Activated T-cell treated with anti-CD3 and anti-CD28 coated beads for 1 hour (primary cell): ENCODE results near the gene TMED8.
"Not testable (repeated sequence)": the region's sequence is repeated elsewhere in the genome, so short reads cannot be mapped to it uniquely, and the experiment has no call there.

Source experiments
- DNase-seq: peaks from one replicate; pipeline ENCODE4 v3.0.0-alpha.2; 2020; ENCODE audit warnings: low read depth

TMED8 gene

GRCh38 chr14:77322250-77322902, 54.5 kb downstream of the TMED8 start:
- no peak for DNase-seq

DNA sequence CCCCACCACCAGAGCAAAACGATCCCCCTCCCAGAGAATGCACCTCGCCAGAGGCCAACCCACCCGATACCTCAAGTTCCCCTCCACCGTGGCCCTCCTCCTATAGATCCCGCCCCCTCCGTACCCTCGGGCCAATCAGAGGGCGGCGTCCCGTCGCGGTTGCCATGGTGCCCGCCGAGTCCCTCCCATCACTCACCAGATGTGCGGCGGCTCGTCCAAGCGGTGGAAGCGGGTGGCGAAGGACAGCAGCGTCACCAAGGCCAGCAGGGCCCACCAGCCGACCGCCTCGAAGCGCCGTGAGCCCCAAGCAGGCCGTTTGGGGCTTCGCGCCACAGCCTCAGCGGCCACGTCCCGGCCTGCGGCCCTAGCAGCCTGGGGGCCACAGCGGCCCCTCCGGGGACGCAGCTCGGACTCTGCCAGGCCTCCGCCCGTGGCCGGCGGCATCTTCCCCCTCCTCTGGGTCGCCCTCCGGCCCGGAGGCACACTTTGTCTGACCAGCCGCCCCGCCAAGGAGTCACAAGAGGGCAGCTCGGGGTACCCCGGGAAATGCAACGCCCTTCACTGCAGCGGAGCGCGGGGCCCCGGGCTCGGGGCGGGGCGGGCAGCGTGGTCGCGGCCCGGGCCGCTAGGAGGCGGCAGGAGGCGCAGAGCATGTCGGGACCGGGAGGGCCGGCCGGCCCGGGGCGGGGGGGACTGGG, 56.5 kb downstream of the TMED8 start, which contains the start of gene POMT2:
Gene POMT2 (minus strand): TSS at position 646 of the 698 bp plus-strand sequence. CDS start 202 bp downstream, at position 444.
- DNase-seq: peak; percentile 90

- DNase-seq: no peak
Observed at GRCh38 chr14:77319422-77319821, 57.5 kb downstream of the TMED8 start.

DNA sequence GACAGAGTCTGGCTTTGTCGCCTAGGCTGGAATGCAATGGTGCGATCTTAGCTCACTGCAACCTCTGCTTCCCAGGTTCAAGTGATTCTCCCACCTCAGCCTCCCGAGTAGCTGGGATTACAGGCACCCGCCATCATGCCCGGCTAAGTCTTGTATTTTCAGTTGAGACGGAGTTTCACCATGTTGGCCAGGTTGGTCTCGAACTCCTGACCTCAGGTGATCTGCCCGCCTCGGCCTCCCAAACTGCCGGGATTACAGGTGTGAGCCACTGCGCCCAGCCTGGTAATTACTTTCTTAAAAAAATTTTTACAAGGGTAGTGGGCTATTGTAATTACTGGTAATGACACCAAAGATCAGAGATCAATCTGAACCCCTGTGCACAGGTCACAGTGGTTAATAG, 58.1 kb downstream of the TMED8 start:
- DNase-seq: not testable (repeated sequence)

- no peak for DNase-seq
Observed at GRCh38 chr14:77318006-77318553, 58.8 kb downstream of the TMED8 start.

- no peak for DNase-seq
Observed at GRCh38 chr14:77316872-77317301, 60.0 kb downstream of the TMED8 start.

DNA sequence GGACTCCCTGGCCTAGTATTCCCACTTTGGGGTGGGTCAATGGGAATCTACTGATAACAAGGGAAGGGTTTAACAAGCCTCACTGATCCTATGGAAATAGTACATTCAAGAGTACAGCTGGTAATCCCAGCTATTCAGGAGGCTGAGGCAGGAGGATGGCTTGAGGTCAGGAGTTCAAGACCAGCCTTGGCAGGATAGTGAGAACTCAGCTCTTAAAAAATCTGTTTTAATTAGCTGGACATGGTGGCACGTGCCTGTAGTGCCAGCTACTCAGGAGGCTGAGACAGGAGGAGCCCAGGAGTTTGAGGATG, 60.7 kb downstream of the TMED8 start:
- no peak for DNase-seq

DNA sequence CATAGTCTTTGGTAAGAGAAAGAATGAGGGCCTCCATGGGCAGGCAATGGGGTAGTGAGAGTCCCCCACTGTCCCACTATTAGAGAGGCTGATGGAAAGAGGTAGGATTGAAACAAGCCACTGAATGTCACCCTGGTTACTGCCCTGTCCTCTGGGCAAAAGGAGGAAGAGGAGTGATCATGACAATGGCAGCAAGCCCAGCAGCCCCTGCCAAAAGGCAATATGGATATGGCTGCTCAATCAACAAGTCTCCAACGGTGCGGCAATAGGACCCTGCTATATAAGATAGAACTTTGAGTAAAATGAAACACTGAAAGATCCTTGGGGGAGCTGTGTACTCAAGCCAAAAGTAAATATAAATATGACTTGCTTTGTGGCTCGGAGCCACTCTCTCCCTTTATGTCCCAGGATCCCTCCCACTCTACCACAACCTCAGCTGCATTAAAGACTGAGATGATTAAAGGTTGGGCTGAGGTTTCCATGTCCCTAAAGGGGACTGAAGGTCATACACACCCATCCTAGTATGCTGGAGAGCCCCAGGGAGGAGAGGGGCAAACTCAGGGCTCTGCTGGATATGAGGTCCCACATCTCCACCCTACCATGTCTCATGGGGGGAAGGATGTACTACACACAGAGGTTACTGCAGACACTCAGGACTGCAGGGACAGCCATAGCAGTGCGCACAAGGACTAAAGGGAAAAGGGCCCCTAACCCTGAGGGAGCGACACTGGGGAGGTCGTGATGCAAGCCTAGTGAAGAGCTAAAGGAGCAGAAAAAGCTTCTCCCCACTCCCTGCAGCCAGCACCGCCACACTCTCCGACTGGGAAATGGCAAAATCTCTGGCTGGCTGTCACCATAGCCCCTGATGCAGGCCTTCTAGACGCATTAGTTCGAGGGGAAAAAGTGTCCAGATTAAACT, 62.1 kb downstream of the TMED8 start:
- no peak for DNase-seq

GRCh38 chr14:77314043-77314442, 62.9 kb downstream of the TMED8 start:
- no peak for DNase-seq

- no peak for DNase-seq
Observed at GRCh38 chr14:77313371-77313770, 63.5 kb downstream of the TMED8 start.

- no peak for DNase-seq
Observed at GRCh38 chr14:77311217-77311616, 65.7 kb downstream of the TMED8 start.

- DNase-seq: no peak
Observed at GRCh38 chr14:77310026-77310425, 66.9 kb downstream of the TMED8 start.

DNA sequence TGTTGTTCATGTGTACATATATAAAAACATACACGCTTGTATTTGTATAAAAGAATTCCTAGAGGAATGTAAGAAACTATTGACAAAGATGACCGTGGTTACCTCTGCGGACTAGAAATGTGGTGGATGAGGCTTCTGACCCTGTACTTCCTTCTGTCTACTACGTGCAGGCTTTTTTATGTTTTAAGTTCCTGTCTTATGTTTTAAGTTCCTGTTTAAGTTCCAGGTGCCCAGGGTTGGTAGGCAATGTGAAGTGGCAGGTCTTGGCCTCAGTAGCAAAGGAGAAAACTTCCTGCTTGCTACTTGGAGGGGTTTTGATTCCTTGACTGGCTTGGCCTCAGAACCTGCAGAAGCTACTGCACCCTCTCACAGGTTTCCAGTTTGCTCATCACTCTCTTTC, 67.8 kb downstream of the TMED8 start:
- no peak for DNase-seq

DNA sequence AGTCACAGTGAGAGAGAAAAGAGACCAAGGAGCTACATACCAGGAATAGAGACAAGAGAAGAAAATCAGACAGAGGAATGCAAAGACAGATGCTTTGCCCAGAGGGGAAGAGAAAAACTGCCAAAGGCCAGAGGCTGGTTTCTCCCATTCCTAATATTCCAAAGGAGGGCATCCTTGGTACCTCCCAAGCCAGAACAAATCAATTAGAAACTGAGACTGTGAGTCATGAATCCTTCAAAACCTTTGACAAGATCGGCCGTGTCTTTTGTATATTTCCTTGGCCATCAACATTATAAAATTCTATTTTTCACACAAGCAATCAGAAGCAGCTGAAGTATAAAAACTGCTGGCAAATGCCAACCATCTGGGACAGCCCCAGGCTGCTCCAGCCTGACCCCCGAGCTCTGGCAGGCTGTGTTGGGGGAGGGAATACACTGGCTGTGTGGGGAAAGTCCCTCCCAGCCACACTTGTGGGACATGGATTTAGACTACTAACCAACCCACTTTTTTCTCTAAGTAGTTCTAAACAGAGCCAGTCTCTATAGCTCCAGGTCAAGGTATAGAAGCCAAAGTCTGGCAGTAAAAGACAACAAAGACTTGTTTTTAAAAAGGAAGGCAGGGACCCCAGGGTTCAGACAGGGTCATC, 69.9 kb downstream of the TMED8 start:
- DNase-seq: no peak

DNA sequence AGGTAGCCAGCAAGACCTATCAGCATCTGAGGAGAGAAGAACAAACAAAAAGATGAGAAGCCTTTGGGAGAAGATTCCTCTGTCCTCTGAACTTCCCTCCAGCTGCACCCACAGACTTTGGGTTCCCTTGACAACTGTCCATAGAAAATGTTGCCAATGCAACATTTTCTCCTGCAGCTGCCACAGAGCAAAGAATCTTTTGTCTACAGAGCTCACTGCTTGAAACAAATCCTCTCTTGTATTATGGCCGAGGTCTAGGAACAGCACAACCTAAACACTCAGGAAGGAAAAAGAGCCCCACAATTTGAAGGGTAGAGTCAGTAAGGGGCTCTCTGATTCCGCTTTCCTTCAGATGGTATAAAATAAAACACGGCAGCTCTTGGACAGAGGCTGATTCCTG, 70.5 kb downstream of the TMED8 start:
- no peak for DNase-seq

DNA sequence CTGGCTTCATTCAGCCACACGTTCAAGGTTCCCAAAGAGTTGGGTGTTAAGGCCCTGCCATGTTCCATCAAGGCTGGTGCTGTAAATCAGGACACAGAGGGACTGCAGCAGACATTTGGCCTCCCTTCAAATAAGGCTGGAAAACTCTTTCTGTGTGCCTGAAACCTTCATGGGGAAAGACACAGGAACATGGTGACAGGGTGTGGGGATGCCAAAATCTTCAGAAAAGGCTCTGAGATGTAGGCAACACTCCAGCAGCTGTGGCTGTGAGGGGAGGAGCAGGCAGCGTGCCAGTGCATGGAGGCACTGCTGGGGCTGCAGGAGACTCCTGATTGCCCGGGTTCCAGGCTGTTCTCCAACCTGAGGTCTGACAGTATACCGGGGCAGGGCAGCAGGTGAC, 71.2 kb downstream of the TMED8 start:
- no peak for DNase-seq

- no peak for DNase-seq
Observed at GRCh38 chr14:77303417-77304156, 73.3 kb downstream of the TMED8 start.

- DNase-seq: no peak
Observed at GRCh38 chr14:77302926-77303325, 74.0 kb downstream of the TMED8 start.

GRCh38 chr14:77301103-77301502, 75.8 kb downstream of the TMED8 start:
- DNase-seq: peak; percentile 46

DNA sequence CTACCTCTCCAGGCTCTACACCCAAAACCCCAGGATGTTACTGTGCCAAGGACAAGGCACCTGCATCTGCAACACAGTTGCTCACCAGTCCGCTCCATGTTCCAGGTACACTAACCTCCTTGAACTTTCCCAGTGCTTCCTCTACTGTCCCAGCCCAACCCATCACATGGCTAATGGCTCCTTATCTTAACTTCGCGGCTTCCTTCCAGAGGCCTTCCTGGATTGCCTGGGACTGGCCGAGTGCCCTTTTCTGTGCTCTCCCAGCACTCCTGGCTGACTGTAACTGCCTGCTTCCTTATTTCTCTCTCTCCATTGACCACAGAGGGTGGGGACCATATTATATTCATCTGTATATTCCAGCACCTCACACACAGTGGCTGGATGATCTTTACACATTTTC, 77.1 kb downstream of the TMED8 start:
- DNase-seq: no peak

GRCh38 chr14:77296906-77297305, 80.0 kb downstream of the TMED8 start:
- DNase-seq: no peak
